Measurements from ENCODE around the gene SLC9A2. TPM values are rescaled to one million over a fixed set of nuclear protein-coding genes. Genes with fewer than 3 reads are reported as not detected.

The SLC9A2 gene
- total RNA-seq, 4 donors from 2014 or later, result under 0.01 to 0.29 (median 0.21) TPM; not detected in 1

GRCh38 chr2:102726128-102727087 is 107.1 kb downstream of the SLC9A2 start:
- no peaks in the 10 kb centered on the region for H3K4me1 ChIP-seq
- TF ChIP-seq POLR2A (IDR thresholded peaks at IDR 0.05), result no peak

GRCh38 chr2:102735416-102736109 is 116.2 kb downstream of the SLC9A2 start:
- Histone ChIP-seq H3K36me3 (no peaks in the 10 kb centered on the region), H3K4me3 (peak overlapping the region; percentile 89 to 94), H3K9me3 (no peaks in the 10 kb centered on the region), H3K27me3 (no peaks in the 10 kb centered on the region), H3K4me1 (no peaks in the 10 kb centered on the region), H3K27ac (peak overlapping the region in 1 of 2 donors; percentile 78)
- TF ChIP-seq POLR2A (IDR thresholded peaks at IDR 0.05) (no peak), CTCF (IDR thresholded peaks at IDR 0.05) (no peak)
- intact Hi-C loops (cut with DNase I; ENCODE audit: low total_unique reads), result no loop called here
- no peak for DNase-seq

More at GRCh38 chr2:102726128-102727087, 107.1 kb downstream of the SLC9A2 start:
- Histone ChIP-seq H3K27ac (no peak overlapping the region), H3K9me3 (no peaks in the 10 kb centered on the region), H3K27me3 (no peaks in the 10 kb centered on the region), H3K4me3 (no peak overlapping the region), H3K36me3 (no peaks in the 10 kb centered on the region)
- intact Hi-C loops (cut with DNase I; ENCODE audit: low total_unique reads), result no loop called here
- DNase-seq, result no peak

- Histone ChIP-seq H3K27me3 (no peaks in the 10 kb centered on the region), H3K36me3 (no peaks in the 10 kb centered on the region), H3K4me1 (no peaks in the 10 kb centered on the region), H3K9me3 (no peaks in the 10 kb centered on the region), H3K27ac (peak overlapping the region; percentile 78 to 79), H3K4me3 (peak overlapping the region; percentile 89 to 94)
- TF ChIP-seq CTCF (IDR thresholded peaks at IDR 0.05) (no peak), POLR2A (IDR thresholded peaks at IDR 0.05) (no peak)
- intact Hi-C loops (cut with DNase I; ENCODE audit: low total_unique reads), result no loop called here
- DNase-seq, result no peak
These were observed 116.7 kb downstream of the SLC9A2 start for GRCh38 chr2:102736110-102736409.

GRCh38 chr2:102736410-102737409 is 117.4 kb downstream of the SLC9A2 start:
- Histone ChIP-seq H3K27me3 (no peaks in the 10 kb centered on the region), H3K36me3 (no peaks in the 10 kb centered on the region), H3K4me3 (peak overlapping the region; percentile 89 to 94), H3K9me3 (no peaks in the 10 kb centered on the region), H3K27ac (peak overlapping the region; percentile 78 to 79), H3K4me1 (no peaks in the 10 kb centered on the region)
- DNase-seq, result peak; percentile 59 to 79
- intact Hi-C loops (cut with DNase I; ENCODE audit: low total_unique reads), result no loop called here
- TF ChIP-seq POLR2A (IDR thresholded peaks at IDR 0.05), result peak in 1 of 2 donors; percentile 53
- peak in 2 of 4 experiments; percentile 4 to 9 for TF ChIP-seq CTCF (IDR thresholded peaks at IDR 0.05)

GRCh38 chr2:102737431-102737830 is 118.1 kb downstream of the SLC9A2 start:
- Histone ChIP-seq H3K4me3 (peak overlapping the region in 1 of 2 donors; percentile 89), H3K36me3 (no peaks in the 10 kb centered on the region), H3K27me3 (no peaks in the 10 kb centered on the region), H3K9me3 (no peaks in the 10 kb centered on the region), H3K27ac (no peak overlapping the region), H3K4me1 (no peaks in the 10 kb centered on the region)
- no peak for DNase-seq
- TF ChIP-seq POLR2A (IDR thresholded peaks at IDR 0.05) (no peak), CTCF (IDR thresholded peaks at IDR 0.05) (no peak)
- intact Hi-C loops (cut with DNase I; ENCODE audit: low total_unique reads), result no loop called here
